Ishikawa (cell line): ENCODE measurements around the gene CAB39.

Experiments used
- CEBPB ChIP-seq: IDR thresholded peaks from 2 replicates; pipeline ENCODE4 v1.6.1; 2012
- CREB1 ChIP-seq: IDR thresholded peaks from 2 replicates; pipeline ENCODE4 v1.6.1; 2012; ENCODE audit warnings: low read depth
- EGR1 ChIP-seq: IDR thresholded peaks from 2 replicates; pipeline ENCODE4 v1.6.1; 2012
- EP300 ChIP-seq: IDR thresholded peaks from 2 replicates; pipeline ENCODE4 v1.6.1; 2012; ENCODE audit warnings: borderline replicate concordance
- FOXM1 ChIP-seq: IDR thresholded peaks from 2 replicates; pipeline ENCODE4 v1.6.1; 2012; ENCODE audit warnings: low read depth, borderline replicate concordance
- MAX ChIP-seq: IDR thresholded peaks from 2 replicates; pipeline ENCODE4 v1.6.1; 2012
- NFIC ChIP-seq: IDR thresholded peaks from 2 replicates; pipeline ENCODE4 v1.6.1; 2012
- RAD21 ChIP-seq: IDR thresholded peaks from 2 replicates; pipeline ENCODE4 v1.6.1; 2012; ENCODE audit warnings: low read depth
- REST ChIP-seq: IDR thresholded peaks from 2 replicates; pipeline ENCODE4 v1.6.1; 2012; ENCODE audit warnings: low read depth, mild to moderate bottlenecking
- TAF1 ChIP-seq: IDR thresholded peaks from 2 replicates; pipeline ENCODE4 v1.6.1; 2012; ENCODE audit warnings: low read depth, mild to moderate bottlenecking
- TCF12 ChIP-seq: IDR thresholded peaks from 2 replicates; pipeline ENCODE4 v1.6.1; 2012; ENCODE audit warnings: low read depth
- TEAD4 ChIP-seq: IDR thresholded peaks from 2 replicates; pipeline ENCODE4 v1.6.1; 2012
- USF1 ChIP-seq: IDR thresholded peaks from 2 replicates; pipeline ENCODE4 v1.6.1; 2012
- YY1 ChIP-seq: IDR thresholded peaks from 2 replicates; pipeline ENCODE4 v1.6.1; 2012; ENCODE audit warnings: low read depth
- ZBTB7A ChIP-seq: IDR thresholded peaks from 2 replicates; pipeline ENCODE4 v1.6.1; 2012; ENCODE audit warnings: low read depth

The CAB39 gene

GRCh38 chr2:230852113-230852512 lies 139.5 kb downstream of the CAB39 start:
- TF ChIP-seq TEAD4 = no peak
- TF ChIP-seq USF1 = no peak
- TF ChIP-seq RAD21 = no peak

GRCh38 chr2:230861552-230862255 lies 149.1 kb downstream of the CAB39 start:
- TF ChIP-seq MAX = no peak
- TF ChIP-seq EP300 = no peak
- no peak for TF ChIP-seq NFIC
- TF ChIP-seq TAF1 = no peak
- TF ChIP-seq REST = no peak
- TF ChIP-seq FOXM1 = no peak
- no peak for TF ChIP-seq ZBTB7A
- no peak for TF ChIP-seq RAD21
- TF ChIP-seq CEBPB = no peak
- TF ChIP-seq CREB1 = no peak
- no peak for TF ChIP-seq EGR1
- no peak for TF ChIP-seq YY1
- TF ChIP-seq TEAD4 = no peak
- TF ChIP-seq TCF12 = no peak
- no peak for TF ChIP-seq USF1

GRCh38 chr2:230862292-230862691 lies 149.7 kb downstream of the CAB39 start:
- TF ChIP-seq FOXM1 (no peak), CEBPB (no peak), ZBTB7A (no peak), RAD21 (no peak), YY1 (no peak), NFIC (no peak), TCF12 (no peak), USF1 (no peak)

- TF ChIP-seq CREB1 = no peak
- TF ChIP-seq TAF1 = no peak
- TF ChIP-seq NFIC = no peak
- no peak for TF ChIP-seq RAD21
- TF ChIP-seq TCF12 = no peak
- no peak for TF ChIP-seq EGR1
- TF ChIP-seq YY1 = no peak
- no peak for TF ChIP-seq USF1
- TF ChIP-seq TEAD4 = no peak
- TF ChIP-seq MAX = no peak
- TF ChIP-seq CEBPB = no peak
- TF ChIP-seq ZBTB7A = no peak
- TF ChIP-seq REST = no peak
- TF ChIP-seq FOXM1 = no peak
- no peak for TF ChIP-seq EP300
These were observed 150.4 kb downstream of the CAB39 start for GRCh38 chr2:230863031-230863430.

- no peak for TF ChIP-seq TCF12
- TF ChIP-seq EP300 = no peak
- peak; percentile 73 for TF ChIP-seq NFIC
These were observed 150.9 kb downstream of the CAB39 start for GRCh38 chr2:230863442-230864121.
